Omental fat pad (tissue), 4 donors: ENCODE results near the gene HSPBP1. TPM values are rescaled to one million over a fixed set of nuclear protein-coding genes. Genes with fewer than 3 reads are reported as not detected.
"Not testable (repeated sequence)": the region's sequence is repeated elsewhere in the genome, so short reads cannot be mapped to it uniquely, and the experiment has no call there.

ENCODE experiments used
- ATAC-seq: fragments of 150-250 bp; one replicate; pipeline ENCODE4 v1.9.1; 2016; ENCODE audit warnings: mild to moderate bottlenecking, moderate library complexity; ENCODE audit not compliant: low FRiP score
- DNase-seq: peaks from one replicate; pipeline ENCODE4 v3.0.0-alpha.2; 2019; ENCODE audit warnings: low spot score
- total RNA-seq, 4 donors: library from RNA; depleted of rRNA; stranded (reverse); fragments of >200 nt; gene quantifications; one replicate each; pipeline ENCODE4 v1.1.0, GENCODE V29; 2016
- TF ChIP-seq, protein P1 (sequence below), 3 donors: fragments of 450-650 bp; IDR thresholded peaks; one replicate each; pipeline ENCODE4 v1.5.1; 2016 to 2017; ENCODE audit warnings: antibody characterized with exemption in 3 of 3, mild to moderate bottlenecking in 3 of 3, moderate library complexity in 2 of 3

Gene HSPBP1
- total RNA-seq: 10 to 100 TPM; 19.5 to 25.9 (median 21.2) TPM

- TF ChIP-seq, protein P1, sequence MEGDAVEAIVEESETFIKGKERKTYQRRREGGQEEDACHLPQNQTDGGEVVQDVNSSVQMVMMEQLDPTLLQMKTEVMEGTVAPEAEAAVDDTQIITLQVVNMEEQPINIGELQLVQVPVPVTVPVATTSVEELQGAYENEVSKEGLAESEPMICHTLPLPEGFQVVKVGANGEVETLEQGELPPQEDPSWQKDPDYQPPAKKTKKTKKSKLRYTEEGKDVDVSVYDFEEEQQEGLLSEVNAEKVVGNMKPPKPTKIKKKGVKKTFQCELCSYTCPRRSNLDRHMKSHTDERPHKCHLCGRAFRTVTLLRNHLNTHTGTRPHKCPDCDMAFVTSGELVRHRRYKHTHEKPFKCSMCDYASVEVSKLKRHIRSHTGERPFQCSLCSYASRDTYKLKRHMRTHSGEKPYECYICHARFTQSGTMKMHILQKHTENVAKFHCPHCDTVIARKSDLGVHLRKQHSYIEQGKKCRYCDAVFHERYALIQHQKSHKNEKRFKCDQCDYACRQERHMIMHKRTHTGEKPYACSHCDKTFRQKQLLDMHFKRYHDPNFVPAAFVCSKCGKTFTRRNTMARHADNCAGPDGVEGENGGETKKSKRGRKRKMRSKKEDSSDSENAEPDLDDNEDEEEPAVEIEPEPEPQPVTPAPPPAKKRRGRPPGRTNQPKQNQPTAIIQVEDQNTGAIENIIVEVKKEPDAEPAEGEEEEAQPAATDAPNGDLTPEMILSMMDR (IDR thresholded peaks at IDR 0.05): no peak
- DNase-seq (peak; percentile 66), ATAC-seq (peak; percentile 91)
These were observed at the start of gene HSPBP1 for GRCh38 chr19:55279770-55280643. HSPBP1 (minus strand) TSS chr19:55280110; CDS start chr19:55279608, 502 bp downstream.

DNA sequence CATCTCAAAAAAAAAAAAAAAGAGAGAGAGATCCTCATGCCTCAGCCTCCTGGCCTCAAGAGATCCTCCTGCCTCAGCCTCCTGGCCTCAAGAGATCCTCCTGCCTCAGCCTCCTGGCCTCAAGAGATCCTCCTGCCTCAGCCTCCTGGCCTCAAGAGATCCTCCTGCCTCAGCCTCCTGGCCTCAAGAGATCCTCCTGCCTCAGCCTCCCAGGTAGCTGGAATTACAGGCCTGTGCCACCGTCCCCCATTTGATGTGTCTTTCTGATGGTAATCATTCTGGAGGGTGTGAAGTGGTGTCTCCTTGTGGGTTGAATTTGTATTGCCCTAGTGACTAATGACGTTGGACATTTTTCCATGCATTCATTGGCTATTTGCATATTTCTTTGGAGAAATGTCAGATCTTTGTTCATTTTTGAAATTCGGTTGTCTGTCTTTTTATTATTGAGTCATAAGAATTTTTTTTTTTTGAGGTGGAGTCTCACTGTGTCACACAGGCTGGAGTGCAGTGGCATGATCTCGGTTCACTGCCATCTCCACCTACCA, 48.9 kb upstream of the HSPBP1 start:
- DNase-seq, ATAC-seq: not testable (repeated sequence)

DNA sequence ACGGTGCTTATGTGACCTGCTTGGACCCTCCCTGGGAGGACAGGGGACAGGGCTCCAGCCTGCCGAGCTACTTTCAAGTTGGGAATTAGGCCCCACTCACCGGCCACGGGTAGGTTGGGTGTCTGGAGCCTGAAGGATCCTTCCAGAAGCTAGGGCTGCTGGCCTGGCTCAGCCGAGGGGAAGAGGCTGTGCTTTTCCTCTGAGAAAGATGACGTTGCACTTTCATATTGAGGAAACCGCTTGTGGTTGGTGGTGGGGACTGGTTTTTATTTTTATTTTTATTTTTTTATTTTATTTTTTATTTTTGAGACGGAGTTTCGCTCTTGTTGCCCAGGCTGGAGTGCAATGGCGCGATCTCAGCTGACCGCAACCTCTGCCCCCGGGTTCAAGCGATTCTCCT, 45.3 kb upstream of the HSPBP1 start, which contains the start of gene TMEM150B:
TSS of gene TMEM150B (minus strand) at position 170 of the 400 bp plus-strand sequence. CDS start 4,305 bp downstream, outside the sequence.
- ATAC-seq (no peak), DNase-seq (no peak)
- TF ChIP-seq, protein P1 (IDR thresholded peaks at IDR 0.05): no peak

DNA sequence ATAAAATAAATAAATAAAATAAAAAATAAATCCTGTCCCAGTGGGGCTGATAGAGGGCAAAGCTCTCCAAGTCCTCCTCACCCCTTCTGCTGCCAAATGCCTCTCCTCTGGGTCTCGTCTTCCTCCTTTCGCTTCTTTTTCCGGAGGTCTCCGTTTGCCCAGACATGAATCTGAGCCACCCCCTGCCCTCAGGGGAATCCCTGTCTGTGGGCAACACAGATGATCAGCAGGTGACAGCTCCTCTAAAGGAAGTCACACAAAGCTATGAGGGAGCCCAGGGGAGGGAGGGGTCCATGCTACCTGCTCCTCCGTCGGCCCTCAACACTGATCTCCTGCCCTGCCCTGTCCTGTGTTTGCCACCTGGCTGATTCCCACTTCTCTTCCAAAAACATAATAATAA, 44.8 kb upstream of the HSPBP1 start:
- TF ChIP-seq, protein P1 (IDR thresholded peaks at IDR 0.05): no peak
- ATAC-seq: no peak
- no peak for DNase-seq

- DNase-seq (no peak), ATAC-seq (no peak)
- TF ChIP-seq, protein P1 (IDR thresholded peaks at IDR 0.05): no peak
These were observed 42.4 kb upstream of the HSPBP1 start for GRCh38 chr19:55322204-55322885.

DNA sequence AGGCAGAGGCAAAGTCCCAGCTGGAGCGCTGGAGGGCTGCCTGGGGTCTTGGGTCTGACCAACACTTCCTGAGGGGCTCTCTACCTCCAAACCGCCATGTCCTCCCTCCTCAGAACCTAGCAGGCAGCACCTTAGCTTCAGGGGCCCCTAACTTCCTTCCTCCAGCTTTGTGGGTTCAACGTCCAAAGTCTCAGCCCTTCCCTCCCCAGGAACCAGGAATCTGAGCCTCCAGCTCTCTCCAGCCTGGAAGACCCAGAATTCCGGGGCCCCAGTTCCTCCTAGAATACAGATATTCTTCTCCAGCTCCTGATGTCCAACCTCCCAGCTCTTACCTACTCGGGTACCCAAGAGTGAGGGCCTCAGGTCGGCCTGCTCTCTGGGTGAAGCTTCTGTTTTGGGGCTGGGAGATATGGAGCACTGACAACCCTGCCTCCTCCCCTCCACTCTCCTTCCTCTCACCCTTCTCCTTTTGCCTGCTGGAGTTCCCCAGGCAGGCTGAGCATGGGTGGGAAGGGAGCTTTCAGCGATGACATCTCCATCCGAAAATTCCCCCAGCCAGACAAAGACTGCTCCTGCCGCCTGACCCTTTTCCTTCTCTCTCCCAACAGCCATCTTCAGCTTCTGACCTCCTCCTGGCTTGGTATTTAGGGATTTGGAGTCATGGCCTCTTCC, 41.7 kb upstream of the HSPBP1 start:
- no peak for DNase-seq
- TF ChIP-seq, protein P1 (IDR thresholded peaks at IDR 0.05): no peak
- ATAC-seq: no peak
